Endothelial cell of umbilical vein (primary cell): ENCODE measurements around the gene LRRFIP2. TPM values are rescaled to one million over a fixed set of nuclear protein-coding genes. Genes with fewer than 3 reads are reported as not detected.

Experiments
- BruUV-seq: library from RNA; stranded (reverse); fragments of 400-500 nt; replicated peaks from 2 replicates; lab custom pipeline; 2021; lab: Mats Ljungman, UMichigan
- CTCF ChIA-PET: fragments of 300-600, 350-600 bp; sonication (Branson Sonifier 250); formaldehyde crosslinking; loops from one replicate; lab custom pipeline; 2021; ENCODE audit warnings: antibody characterized with exemption, inconsistent platforms; lab: Charles Lee
- POLR2A ChIA-PET: fragments of 300-600, 350-600 bp; sonication (Branson Sonifier 250); formaldehyde crosslinking; loops from one replicate; lab custom pipeline; 2021; ENCODE audit warnings: antibody characterized with exemption, inconsistent platforms; lab: Charles Lee
- DNase-seq: peaks from one replicate; pipeline ENCODE4 v3.0.0-alpha.2; 2011; ENCODE audit warnings: low read depth, low spot score
- FAIRE-seq: peaks from 2 replicates; lab custom pipeline; 2011; peaks lifted over from hg19 to GRCh38; lab: Jason Lieb, UNC
- H2AFZ ChIP-seq: 2 replicates; pipeline ENCODE4 v1.6.0; 2012; ENCODE audit warnings: low read depth, low read length, control low read depth, inconsistent platforms
- H3K27ac ChIP-seq: 2 replicates; pipeline ENCODE4 v1.5.1; 2011; ENCODE audit warnings: low read depth, mild to moderate bottlenecking, control low read depth, low read length, moderate library complexity; ENCODE audit not compliant: insufficient read depth
- H3K27me3 ChIP-seq, 2 experiments: 2 replicates each; pipeline versions ENCODE4 v1.6.0 to v1.6.1; 2011; ENCODE audit warnings: low read length in 2 of 2, mixed read lengths in 1 of 2; ENCODE audit not compliant: control insufficient read depth in 2 of 2, insufficient read depth in 2 of 2
- H3K36me3 ChIP-seq, 2 experiments: 2 replicates in 1 of 2; 3 replicates in 1 of 2; pipeline ENCODE4 v1.5.1; 2011; ENCODE audit warnings: low read length in 2 of 2, mild to moderate bottlenecking in 1 of 2, moderate library complexity in 1 of 2; ENCODE audit not compliant: control insufficient read depth in 2 of 2, insufficient read depth in 2 of 2; ENCODE audit errors: extremely low read depth in 1 of 2
- H3K4me1 ChIP-seq: 3 replicates; pipeline ENCODE4 v1.5.1; 2011; ENCODE audit warnings: mild to moderate bottlenecking, low read length; ENCODE audit not compliant: control insufficient read depth, insufficient read depth; ENCODE audit errors: extremely low read depth
- H3K4me2 ChIP-seq: 2 replicates; pipeline ENCODE4 v1.6.1; 2011; ENCODE audit warnings: low read length, control low read depth, mixed read lengths; ENCODE audit not compliant: insufficient read depth
- H3K4me3 ChIP-seq, 3 experiments: fragments of 200-600 bp in 1 of 3; sonication (generic), shearing (Covaris generic) in 1 of 3; replicated peaks in 1 of 3; 2 replicates each; pipeline ENCODE4 v1.5.1; 2011 to 2016; ENCODE audit warnings: control low read depth in 3 of 3, low read length in 3 of 3, mild to moderate bottlenecking in 2 of 3, inconsistent platforms in 1 of 3, low read depth in 1 of 3, moderate library complexity in 1 of 3; ENCODE audit not compliant: insufficient read depth in 1 of 3
- H3K79me2 ChIP-seq: 2 replicates; pipeline ENCODE4 v1.6.0; 2012; ENCODE audit warnings: low read length, inconsistent platforms; ENCODE audit not compliant: control insufficient read depth, insufficient read depth
- H3K9ac ChIP-seq: replicated peaks from 2 replicates; pipeline ENCODE3; 2011; ENCODE audit warnings: low read length, control low read depth; ENCODE audit not compliant: insufficient read depth; ENCODE audit errors: extremely low read depth
- H3K9me1 ChIP-seq: replicated peaks from 3 replicates; pipeline ENCODE4 v1.6.0; 2011; ENCODE audit warnings: mild to moderate bottlenecking, low read length; ENCODE audit not compliant: control insufficient read depth, insufficient read depth; ENCODE audit errors: extremely low read depth
- H3K9me3 ChIP-seq: replicated peaks from 2 replicates; pipeline ENCODE4 v1.5.1; 2012; ENCODE audit warnings: low read length, inconsistent platforms; ENCODE audit not compliant: control insufficient read depth, insufficient read depth
- H4K20me1 ChIP-seq: replicated peaks from 2 replicates; pipeline ENCODE3; 2011; ENCODE audit warnings: mild to moderate bottlenecking, low read length; ENCODE audit not compliant: control insufficient read depth, insufficient read depth; ENCODE audit errors: extremely low read depth
- EZH2 ChIP-seq: IDR thresholded peaks from 2 replicates; pipeline ENCODE4 v1.6.1; 2012; ENCODE audit warnings: borderline replicate concordance, low read depth, mild to moderate bottlenecking, moderate library complexity, low read length, inconsistent platforms; ENCODE audit not compliant: severe bottlenecking
- FOS ChIP-seq: IDR thresholded peaks from 2 replicates; pipeline ENCODE4 v1.6.1; 2011; ENCODE audit warnings: mild to moderate bottlenecking, low read length, moderate library complexity, borderline replicate concordance; ENCODE audit not compliant: insufficient read depth
- GATA2 ChIP-seq: IDR thresholded peaks from 2 replicates; pipeline ENCODE4 v1.7.0; 2011; ENCODE audit warnings: low read depth, mild to moderate bottlenecking, moderate library complexity, mixed read lengths, low read length; ENCODE audit not compliant: insufficient read length, insufficient read depth
- JUN ChIP-seq: IDR thresholded peaks from 2 replicates; pipeline ENCODE4 v1.6.1; 2011; ENCODE audit warnings: borderline replicate concordance, low read depth; ENCODE audit not compliant: insufficient read length, insufficient read depth
- MYC ChIP-seq: IDR thresholded peaks from one replicate; pipeline ENCODE4 v1.6.1; 2011; ENCODE audit warnings: mild to moderate bottlenecking, low read depth, low read length
- POLR2A ChIP-seq: IDR thresholded peaks from 2 replicates; pipeline ENCODE4 v1.6.1; 2012; ENCODE audit warnings: low read depth, mild to moderate bottlenecking, control low read depth, low read length
- POLR2AphosphoS5 ChIP-seq: IDR thresholded peaks from 2 replicates; pipeline ENCODE4 v1.6.1; 2012; ENCODE audit warnings: low read depth, mild to moderate bottlenecking, control low read depth, low read length, moderate library complexity; ENCODE audit not compliant: insufficient read depth
- dilution Hi-C: fragments of 300-500 bp; cut with MboI; formaldehyde crosslinking; loops from one replicate; pipeline ENCODE4 v1.15.0; 2019; ENCODE audit warnings: low sequenced_read_pairs; ENCODE audit not compliant: extremely low pct_ligation_motif_present
- intact Hi-C: fragments of 100-400 bp; cut with micrococcal nuclease; formaldehyde crosslinking; loops from one replicate; pipeline ENCODE4 v1.10.0; 2022
- polyA plus RNA-seq, 4 experiments: library from polyadenylated mRNA; depleted of rRNA in 3 of 4; stranded (reverse) in 3 of 4; unstranded in 1 of 4; fragments of >200 nt; gene quantifications; 2 replicates each; pipeline versions ENCODE4 v1.2.1 to v1.2.3, GENCODE V29; 2011 to 2012; ENCODE audit warnings: missing spikeins in 1 of 4
- total RNA-seq: library from RNA; stranded (reverse); gene quantifications from 2 replicates; pipeline ENCODE4 v1.2.3, GENCODE V29; 2021
- TF ChIP-seq, protein P1 (sequence below): IDR thresholded peaks from 2 replicates; pipeline ENCODE4 v1.6.1; 2011; ENCODE audit not compliant: insufficient read depth, insufficient read length

LRRFIP2 gene
- total and polyA plus RNA-seq, 2 donors (not counting 3 experiments of a cell fraction or from before 2014, with no cell fraction given): 20.8 to 78.9 TPM

DNA sequence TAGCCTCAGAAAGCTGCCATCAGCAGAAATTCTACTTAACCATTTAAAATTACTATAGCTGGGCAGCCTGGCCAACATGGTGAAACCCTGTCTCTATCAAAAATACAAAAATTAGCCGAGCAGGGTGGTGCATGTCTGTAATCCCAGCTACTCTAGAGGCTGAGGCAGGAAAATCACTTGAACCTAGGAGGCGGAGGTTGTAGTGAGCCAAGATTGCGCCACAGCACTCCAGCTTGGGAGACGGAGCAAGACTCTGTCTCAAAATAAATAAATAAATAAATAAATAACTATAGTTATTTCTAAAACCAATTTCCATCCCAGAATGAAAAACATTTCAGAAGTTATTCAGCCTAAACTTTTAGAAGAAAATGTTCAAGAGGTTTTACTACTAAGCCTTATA is 25.1 kb downstream of the LRRFIP2 start:
- dilution Hi-C loops (no loop called here), intact Hi-C loops (no loop called here)
- DNase-seq (no peak), FAIRE-seq (no peak)
- no TSS peak for BruUV-seq
- CTCF ChIA-PET: no interaction called here
- Histone ChIP-seq H3K4me2 (no peak overlapping the region), H3K36me3 (peaks cover 2 to 11% of the 10 kb centered on the region in 2 experiments), H2AFZ (no peak overlapping the region), H3K4me1 (peaks cover 5% of the 10 kb centered on the region), H4K20me1 (no peaks in the 10 kb centered on the region), H3K4me3 (no peak overlapping the region), H3K9me3 (no peaks in the 10 kb centered on the region), H3K79me2 (peaks cover 42% of the 10 kb centered on the region), H3K9ac (no peak overlapping the region), H3K9me1 (no peaks in the 10 kb centered on the region), H3K27me3 (no peaks in the 10 kb centered on the region), H3K27ac (no peak overlapping the region)
- POLR2A ChIA-PET: no interaction called here
- TF ChIP-seq, protein P1, sequence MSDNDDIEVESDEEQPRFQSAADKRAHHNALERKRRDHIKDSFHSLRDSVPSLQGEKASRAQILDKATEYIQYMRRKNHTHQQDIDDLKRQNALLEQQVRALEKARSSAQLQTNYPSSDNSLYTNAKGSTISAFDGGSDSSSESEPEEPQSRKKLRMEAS: no peak
- TF ChIP-seq JUN (no peak), EZH2 (no peak), MYC (no peak), POLR2AphosphoS5 (no peak), FOS (no peak), POLR2A (no peak), GATA2 (no peak)

DNA sequence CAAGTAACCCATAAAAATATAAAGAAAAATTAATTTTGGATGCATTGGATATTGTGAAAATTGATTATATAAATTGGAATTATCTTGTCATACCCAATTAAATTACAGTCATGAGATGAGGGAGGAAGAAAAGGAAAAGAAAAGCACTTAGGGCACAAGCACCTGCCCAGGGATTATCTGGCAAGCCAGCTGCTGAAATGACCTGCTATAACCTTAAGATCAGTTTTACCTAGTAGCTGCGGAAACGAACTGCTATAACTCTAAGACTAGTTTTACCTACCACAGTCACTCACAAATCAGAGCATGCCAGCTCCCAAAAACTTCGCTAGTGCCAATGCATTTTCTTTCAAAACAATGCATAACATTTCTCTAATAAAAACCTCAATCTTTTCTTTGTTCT is 26.2 kb downstream of the LRRFIP2 start:
- POLR2A ChIA-PET: no interaction called here
- no TSS peak for BruUV-seq
- dilution Hi-C loops (no loop called here), intact Hi-C loops (no loop called here)
- no peaks in the 10 kb centered on the region for H3K27me3 ChIP-seq
- DNase-seq (no peak), FAIRE-seq (no peak)
- H3K79me2 ChIP-seq: peaks cover 37% of the 10 kb centered on the region
- peaks cover 5% of the 10 kb centered on the region for H3K4me1 ChIP-seq
- no peaks in the 10 kb centered on the region for H3K9me3 ChIP-seq
- H3K4me3 ChIP-seq: no peak overlapping the region
- no peak overlapping the region for H3K27ac ChIP-seq
- no peak overlapping the region for H3K9ac ChIP-seq
- no peak overlapping the region for H2AFZ ChIP-seq
- H3K36me3 ChIP-seq: peaks cover 5 to 10% of the 10 kb centered on the region in 2 experiments
- CTCF ChIA-PET: no interaction called here
- TF ChIP-seq POLR2A: no peak
- TF ChIP-seq POLR2AphosphoS5: no peak
- TF ChIP-seq GATA2: no peak
- TF ChIP-seq, protein P1: no peak
- no peak for TF ChIP-seq MYC
- TF ChIP-seq JUN: no peak
- H3K4me2 ChIP-seq: no peak overlapping the region
- no peaks in the 10 kb centered on the region for H3K9me1 ChIP-seq
- H4K20me1 ChIP-seq: no peaks in the 10 kb centered on the region
